Epithelial cell of prostate (primary cell): ENCODE results near the gene F10.

Source experiments
- DNase-seq: peaks from one replicate; pipeline ENCODE4 v3.0.0-alpha.2; 2011; ENCODE audit warnings: low read depth, low spot score
- H3K27ac ChIP-seq: fragments of 450-650 bp; 2 replicates; pipeline ENCODE4 v1.5.1; 2017; ENCODE audit warnings: mild to moderate bottlenecking

F10 gene

DNA sequence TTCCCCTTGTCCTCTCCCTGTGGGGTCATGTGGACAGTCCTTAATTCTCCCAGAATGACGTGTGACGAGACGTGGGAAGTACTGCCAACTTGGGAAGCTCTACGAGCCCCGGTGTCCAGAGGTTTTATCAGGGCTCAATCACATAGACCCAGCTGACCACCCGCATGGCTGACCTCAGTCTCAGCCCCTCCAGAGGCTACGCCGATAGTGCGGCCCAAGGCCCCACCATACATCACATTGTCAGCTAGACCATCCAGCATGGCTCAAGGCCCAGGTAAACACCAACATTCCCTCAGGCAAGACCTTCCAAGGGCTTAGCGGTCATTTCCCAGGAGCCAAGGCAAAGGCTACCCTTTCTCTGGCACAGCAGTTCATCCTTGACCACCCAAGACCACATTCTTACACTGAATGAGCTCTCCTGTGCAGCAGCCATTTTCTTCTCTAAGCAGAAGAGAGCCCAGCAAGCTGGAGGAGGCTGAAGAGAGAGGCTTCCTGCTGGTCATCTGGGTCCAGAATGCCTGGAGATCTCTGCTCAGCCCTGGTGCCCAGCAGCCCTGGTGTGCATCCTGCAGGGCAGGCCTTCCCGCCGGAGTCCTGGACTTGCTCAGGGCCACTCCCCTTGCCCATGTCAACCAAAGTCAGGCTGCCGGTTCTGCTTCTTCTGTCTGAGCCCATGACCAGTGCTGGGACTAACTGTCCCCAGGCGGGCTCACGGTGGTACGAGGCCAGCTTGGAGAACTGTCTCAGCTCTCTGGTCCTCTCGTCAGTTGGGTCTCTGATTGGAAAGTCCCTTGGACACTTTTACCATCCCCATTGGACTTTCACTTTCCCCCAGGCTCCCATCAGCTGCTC lies 7.9 kb upstream of the F10 start:
- no peak for DNase-seq
- no peak overlapping the region for H3K27ac ChIP-seq

DNA sequence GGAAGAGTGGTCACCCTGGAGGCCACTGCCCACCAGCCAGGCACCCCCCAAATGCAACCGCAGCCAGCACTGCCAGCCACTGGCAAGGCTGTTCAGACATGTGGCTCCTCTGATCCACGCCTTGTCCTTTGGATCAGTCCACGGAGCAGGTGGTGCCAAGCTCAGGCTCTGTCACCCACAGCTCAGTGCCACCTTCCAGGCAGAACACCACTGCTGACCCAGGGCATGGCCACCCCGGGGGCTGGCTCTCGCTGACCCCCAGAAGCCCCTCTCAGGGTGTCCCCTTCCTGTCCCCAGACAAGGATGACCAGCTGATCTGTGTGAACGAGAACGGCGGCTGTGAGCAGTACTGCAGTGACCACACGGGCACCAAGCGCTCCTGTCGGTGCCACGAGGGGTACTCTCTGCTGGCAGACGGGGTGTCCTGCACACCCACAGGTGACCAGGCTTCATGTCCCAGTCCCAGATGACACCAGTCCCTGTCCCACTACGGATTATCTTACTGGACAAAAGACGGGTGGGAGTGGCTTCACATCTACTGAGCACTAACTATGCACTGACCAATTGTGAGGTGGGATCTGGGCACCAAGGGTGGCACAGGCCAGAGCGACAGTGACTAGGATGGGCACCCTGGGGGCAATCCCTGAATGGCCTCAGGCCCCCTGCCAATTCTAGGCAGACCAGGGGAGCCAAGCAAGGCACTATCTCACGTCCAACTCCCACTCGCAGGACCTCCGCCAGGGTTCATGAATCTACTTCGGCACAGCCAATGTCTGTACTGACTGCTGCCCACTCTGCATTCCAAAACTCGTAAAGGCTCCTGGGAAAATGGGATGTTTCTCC lies 7.0 kb upstream of the F10 start:
- H3K27ac ChIP-seq, result no peak overlapping the region
- no peak for DNase-seq

DNA sequence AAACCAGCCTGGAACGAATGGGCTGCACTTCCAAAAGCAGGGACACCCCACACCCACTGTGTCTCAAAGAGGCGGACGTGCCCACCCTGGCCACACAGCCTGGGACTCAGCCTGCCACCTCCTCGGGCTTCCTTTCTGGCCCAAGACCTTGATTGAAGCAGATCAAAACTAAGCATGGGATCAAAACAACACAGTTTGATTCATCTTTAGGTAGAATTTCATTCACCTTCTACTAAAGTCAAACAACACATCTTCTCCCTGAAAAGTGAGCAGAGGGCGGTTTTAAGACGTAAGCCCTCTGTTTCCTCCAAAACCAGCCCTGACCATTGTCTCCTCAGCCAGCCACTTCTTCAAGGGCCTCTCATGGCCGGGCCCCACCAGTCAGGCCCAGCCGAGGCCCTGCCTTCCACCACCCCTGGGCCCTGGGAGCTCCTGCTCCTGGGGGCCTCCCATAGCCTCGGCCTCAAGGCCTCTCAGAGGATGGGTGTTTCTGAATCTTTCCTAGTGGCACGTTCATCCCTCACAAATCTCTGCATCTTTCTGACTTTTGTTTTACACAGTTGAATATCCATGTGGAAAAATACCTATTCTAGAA lies 6.3 kb upstream of the F10 start:
- no peak for DNase-seq

DNA sequence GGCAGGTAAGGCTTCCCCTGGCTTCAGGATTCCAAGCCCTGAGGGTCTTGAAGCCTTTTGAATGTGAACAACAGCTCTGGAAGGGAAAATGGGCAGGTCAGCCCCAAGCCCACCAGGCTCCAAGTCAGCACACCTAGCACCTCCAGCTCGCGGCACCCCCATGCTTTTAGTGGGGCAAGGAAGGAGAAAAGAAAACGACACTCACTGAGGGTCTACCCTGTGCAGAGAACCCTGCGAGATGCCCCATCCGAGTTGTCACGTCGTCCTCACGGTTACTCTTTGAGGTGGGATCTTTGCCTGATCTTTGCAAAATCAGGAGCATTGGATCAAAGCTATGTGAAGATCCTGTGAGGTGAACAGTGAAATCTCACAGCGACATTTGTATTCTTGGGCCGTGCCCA lies 5.7 kb upstream of the F10 start:
- H3K27ac ChIP-seq, result no peak overlapping the region
- no peak for DNase-seq

More for the DNA sequence above, 6.3 kb upstream of the F10 start:
- H3K27ac ChIP-seq, result no peak overlapping the region

DNA sequence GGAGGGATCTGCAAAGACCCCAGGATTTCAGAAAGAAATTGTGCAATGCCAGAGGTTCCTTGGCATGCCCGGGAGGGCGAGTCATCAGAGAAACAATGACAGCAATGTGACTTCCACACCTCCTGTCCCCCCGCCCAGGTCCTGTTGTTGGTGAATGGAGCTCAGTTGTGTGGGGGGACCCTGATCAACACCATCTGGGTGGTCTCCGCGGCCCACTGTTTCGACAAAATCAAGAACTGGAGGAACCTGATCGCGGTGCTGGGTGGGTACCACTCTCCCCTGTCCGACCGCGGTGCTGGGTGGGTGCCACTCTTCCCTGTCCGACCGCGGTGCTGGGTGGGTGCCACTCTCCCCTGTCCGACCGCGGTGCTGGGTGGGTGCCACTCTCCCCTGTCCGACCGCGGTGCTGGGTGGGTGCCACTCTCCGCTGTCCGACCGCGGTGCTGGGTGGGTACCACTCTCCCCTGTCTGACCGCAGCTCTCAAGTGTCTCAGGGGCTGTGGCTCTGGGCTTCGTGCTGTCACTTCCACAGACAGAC lies 5.2 kb upstream of the F10 start:
- DNase-seq, result no peak
- no peak overlapping the region for H3K27ac ChIP-seq

DNA sequence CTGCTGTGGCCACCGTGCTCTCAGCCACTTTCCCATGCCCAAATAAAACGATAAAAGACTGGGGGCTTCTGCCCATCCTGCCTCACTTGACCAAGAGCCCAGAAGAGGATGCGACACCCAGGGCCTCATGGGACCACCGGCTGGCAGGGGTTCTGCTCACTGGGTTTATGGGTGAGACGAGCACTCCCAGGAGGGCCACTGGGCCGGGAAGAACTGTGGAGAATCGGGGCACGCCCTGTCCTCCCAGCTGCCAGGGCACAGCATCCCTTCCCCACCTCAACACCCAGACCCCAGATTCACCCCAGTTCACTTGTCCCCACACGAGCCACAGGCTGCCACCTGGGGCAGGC lies 4.7 kb upstream of the F10 start:
- H3K27ac ChIP-seq, result no peak overlapping the region
- no peak for DNase-seq

DNA sequence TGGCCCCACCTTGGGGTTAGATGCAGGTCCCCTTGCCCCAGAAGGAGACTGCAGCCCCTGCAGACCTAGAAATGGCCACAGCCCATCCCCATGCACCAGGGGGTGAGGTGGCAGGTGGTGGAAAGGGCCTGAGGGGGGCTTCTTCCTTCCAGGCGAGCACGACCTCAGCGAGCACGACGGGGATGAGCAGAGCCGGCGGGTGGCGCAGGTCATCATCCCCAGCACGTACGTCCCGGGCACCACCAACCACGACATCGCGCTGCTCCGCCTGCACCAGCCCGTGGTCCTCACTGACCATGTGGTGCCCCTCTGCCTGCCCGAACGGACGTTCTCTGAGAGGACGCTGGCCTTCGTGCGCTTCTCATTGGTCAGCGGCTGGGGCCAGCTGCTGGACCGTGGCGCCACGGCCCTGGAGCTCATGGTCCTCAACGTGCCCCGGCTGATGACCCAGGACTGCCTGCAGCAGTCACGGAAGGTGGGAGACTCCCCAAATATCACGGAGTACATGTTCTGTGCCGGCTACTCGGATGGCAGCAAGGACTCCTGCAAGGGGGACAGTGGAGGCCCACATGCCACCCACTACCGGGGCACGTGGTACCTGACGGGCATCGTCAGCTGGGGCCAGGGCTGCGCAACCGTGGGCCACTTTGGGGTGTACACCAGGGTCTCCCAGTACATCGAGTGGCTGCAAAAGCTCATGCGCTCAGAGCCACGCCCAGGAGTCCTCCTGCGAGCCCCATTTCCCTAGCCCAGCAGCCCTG lies 4.2 kb upstream of the F10 start:
- no peak for DNase-seq
- H3K27ac ChIP-seq, result no peak overlapping the region

DNA sequence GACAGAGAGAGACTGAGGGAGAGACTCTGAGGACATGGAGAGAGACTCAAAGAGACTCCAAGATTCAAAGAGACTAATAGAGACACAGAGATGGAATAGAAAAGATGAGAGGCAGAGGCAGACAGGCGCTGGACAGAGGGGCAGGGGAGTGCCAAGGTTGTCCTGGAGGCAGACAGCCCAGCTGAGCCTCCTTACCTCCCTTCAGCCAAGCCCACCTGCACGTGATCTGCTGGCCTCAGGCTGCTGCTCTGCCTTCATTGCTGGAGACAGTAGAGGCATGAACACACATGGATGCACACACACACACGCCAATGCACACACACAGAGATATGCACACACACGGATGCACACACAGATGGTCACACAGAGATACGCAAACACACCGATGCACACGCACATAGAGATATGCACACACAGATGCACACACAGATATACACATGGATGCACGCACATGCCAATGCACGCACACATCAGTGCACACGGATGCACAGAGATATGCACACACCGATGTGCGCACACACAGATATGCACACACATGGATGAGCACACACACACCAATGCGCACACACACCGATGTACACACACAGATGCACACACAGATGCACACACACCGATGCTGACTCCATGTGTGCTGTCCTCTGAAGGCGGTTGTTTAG lies 3.3 kb upstream of the F10 start:
- no peak overlapping the region for H3K27ac ChIP-seq
- no peak for DNase-seq

DNA sequence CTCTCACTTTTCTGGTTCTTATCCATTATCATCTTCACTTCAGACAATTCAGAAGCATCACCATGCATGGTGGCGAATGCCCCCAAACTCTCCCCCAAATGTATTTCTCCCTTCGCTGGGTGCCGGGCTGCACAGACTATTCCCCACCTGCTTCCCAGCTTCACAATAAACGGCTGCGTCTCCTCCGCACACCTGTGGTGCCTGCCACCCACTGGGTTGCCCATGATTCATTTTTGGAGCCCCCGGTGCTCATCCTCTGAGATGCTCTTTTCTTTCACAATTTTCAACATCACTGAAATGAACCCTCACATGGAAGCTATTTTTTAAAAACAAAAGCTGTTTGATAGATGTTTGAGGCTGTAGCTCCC lies 2.8 kb upstream of the F10 start:
- no peak for DNase-seq
- H3K27ac ChIP-seq, result no peak overlapping the region

DNA sequence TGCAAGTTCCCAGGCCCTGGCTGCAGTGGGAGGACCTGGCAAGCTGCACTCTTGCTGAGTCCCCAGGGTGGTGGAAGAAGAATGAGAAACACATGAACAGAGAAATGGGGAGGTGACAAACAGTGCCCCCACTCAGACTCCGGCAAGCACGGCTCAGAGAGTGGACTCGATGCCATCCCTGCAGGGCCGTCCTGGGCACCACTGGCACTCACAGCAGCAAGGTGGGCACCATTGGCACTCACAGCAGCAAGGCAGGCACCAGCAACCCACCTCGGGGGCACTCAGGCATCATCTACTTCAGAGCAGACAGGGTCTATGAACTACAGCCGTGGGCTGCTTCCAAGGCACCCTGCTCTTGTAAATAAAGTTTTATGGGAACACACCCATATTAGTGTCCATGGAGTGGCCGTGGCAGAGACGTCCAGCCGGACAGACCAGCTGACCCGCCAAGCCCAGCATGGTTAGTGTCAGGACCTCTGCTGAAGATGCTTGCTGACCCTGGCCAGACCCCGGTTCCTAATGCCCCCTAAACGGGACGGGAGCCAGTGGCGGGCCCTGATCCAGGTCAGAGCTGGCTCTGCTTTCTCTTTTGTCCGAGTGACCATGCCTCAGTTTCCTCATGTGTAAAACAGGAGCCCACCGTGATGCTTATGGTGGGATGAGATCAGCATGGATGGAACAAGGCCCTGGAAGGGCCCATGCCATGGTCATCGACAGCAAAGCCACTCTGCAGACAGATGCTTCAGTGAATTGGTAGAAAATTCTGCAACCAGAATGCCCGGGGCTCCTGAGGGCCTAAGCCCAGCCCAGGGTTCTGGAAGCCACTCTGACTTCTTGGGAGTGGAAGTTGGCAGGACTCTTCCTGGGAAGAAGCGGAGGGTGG lies 2.1 kb upstream of the F10 start:
- no peak for DNase-seq
- no peak overlapping the region for H3K27ac ChIP-seq

DNA sequence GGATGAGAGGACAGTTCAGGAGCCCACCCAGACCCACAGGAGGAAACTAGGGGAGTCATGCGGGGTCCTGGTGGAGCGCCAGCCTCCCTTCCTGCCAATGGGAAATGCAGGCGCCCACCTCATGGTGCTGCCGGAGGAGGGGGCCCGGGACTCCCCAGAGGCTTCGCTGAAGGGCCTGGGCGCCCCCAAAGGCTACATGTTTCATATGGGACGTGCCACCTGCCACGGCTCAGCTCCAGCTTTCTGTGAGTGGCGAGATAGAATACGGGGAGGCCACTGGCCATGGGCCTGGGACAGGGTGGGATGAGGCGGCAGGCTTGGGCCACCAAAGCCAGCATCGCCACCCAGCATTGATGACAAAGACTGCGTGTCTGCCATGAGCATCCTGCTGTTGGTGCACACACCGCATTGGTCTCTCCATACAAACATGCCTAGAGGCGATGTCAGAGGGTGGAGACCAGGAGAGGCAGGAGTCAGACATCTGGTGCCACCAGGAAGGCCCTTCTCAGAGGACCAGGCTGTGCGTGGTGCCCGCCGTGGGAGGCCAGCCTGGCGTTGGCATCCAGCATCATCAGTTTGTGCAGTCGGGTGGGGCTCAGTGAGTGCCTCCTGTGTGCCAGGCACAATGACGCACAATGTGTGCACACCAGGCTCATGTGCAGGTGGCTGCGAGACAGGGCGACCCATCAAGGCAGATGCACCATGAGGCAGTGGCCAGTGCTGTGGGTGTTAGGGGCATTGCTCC lies 1.2 kb upstream of the F10 start:
- H3K27ac ChIP-seq, result no peak overlapping the region
- no peak for DNase-seq

DNA sequence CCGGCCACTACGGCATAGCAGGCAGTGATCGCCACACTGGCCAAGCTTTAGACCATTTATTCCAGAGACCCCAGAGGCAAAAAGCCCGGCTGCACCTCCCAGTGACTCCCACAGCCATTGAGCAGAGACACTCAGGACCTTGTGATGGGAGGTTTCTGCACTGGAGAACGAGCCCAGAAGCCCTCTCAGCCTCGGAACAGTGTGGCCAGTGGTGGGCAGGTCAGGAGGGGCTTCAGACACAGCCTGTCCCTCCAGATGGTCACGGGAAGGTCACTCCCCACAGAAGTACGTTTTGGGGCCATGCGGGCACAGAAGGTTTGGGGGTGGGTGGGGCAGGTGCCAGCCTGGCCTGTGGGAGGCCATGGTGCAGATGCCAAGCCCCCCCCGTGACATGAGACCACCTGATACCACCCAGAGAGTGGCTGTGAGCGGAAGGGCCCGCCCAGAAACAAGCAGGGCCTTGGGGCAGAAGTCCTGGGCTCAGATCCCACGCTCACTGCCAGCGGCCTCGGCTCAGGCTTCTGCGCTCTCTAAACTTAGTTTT lies 599 bp upstream of the F10 start:
- H3K27ac ChIP-seq, result no peak overlapping the region
- DNase-seq, result no peak

DNA sequence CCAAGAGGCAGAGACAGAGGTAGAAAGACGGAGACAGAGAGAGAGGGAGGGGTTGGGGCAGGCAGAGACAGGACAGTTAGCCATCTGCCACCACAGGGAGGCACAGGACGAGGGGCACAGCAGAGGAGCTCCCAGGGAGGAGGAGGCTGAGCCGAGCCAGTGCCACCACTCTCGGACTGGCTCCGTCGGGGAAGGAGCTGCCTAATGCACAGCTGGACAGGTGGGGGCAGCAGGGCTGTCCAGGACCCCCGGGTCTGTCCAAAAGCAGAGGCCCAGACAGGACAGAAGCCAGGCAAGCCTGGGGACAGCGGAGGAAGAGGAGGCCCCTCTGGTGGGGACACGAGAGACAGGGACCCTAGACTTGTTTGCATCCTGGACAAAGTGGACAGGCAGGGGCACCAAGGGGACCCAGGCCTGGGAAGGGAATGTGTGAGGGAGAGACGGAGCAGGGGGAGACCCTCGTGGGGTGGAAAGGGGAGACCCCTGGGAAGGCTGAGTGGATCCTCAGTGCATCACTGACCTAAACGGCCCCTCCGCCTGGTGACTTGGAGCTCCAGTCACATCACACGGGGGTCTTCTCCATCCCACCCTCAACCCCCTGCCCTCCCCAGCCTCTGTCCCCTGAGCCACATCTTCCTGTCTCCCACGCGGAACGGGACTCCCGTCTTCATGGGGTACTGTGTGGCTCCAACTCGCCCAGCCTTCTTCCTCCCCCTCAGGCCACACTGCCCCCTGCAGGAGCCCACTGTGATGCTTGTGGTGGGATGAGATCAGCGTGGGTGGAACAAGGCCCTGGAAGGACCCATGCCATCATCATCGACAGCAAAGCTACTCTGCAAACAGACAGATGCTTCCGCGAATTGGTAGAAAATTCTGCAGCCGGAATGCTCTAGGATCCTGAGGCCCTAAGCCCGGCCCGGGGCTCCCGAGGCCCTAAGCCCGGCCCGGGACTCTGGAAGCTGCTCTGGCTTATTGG lies 915 bp downstream of the F10 start:
- DNase-seq, result no peak
- no peak overlapping the region for H3K27ac ChIP-seq

DNA sequence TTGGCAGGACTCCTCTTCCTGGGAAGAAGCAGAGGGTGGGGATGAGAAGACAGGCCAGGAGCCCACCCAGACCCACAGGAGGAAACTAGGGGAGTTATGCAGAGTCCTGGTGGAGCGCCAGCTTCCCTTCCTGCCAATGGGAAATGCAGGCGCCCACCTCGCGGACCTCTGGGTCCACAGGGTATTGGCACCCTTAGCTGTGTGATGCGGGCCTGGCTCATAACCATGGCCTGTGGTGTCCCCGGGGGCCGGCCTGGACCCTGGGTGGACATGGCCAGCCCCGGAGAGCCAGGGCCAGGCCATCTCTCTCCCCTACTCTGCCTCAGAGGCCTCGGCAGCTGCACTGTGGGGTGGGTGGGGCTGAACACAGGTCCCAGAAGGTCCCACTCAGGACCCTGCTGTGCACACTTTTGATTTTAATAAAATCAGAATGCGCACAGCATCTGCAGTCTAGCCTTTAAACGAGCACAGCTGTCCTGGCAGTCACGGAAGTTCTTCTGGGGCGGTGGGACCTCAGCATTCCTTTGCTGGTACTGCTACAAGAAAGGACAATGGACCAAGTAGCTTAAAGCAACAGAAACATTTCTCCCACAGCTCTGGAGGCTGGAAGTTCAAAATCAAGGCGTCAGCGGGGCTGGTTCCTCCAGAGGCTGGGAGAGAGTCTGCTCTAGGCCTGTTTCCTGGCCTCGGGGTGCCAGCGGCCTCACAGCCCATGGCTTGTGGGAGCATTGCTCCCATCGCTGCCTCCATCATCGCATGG lies 1.8 kb downstream of the F10 start:
- no peak for DNase-seq
- H3K27ac ChIP-seq, result no peak overlapping the region

DNA sequence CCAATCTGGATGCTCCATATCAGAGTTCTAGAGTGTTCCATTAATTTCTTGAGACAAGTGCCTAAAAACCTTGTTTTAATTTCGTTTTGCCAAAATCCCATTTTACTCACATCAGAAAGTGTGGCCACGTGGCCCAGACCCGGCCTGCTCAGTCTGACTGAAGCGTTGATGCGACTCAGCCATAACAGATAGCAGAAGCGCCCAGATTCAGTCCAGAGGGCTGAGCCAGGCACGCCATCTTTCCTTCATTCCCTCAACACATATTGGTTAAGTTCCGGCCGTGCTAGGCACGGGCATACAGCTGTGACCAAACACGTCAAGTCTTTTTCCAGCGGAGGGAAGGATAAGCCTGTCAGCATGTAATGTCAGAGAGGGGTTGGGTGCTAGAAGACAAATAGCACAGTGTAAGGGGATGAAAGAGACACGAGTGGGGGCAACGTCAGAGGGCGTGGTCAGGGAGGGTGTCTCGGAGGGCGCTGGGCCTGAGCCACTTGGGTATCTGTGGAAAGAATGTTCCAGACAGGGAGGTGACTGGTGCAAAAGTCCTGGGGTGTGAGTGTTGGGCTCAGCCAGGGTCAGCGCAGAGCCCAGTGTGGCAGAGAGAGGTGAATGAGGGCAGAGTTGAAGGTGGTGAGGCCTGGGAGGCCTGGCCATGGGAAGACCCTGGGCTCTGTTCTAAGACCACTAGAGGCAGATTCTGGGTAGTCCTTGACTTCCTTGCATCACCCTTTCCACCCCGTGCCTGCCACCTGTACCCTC lies 3.1 kb downstream of the F10 start:
- DNase-seq, result no peak
- no peak overlapping the region for H3K27ac ChIP-seq
